ENCODE measurements around the gene RPL41.

- TF ChIP-seq RAD21 (IDR thresholded peaks at IDR 0.05; ENCODE audit: low read length) = no peak
- TF ChIP-seq RFX5 (IDR thresholded peaks at IDR 0.05; ENCODE audit: low read length) = no peak
- TF ChIP-seq CTCF (IDR thresholded peaks at IDR 0.05) = no peak
- TF ChIP-seq GATA2 (CRISPR knock-in tag; IDR thresholded peaks at IDR 0.05) = no peak
- no peak for TF ChIP-seq FOXM1 (IDR thresholded peaks at IDR 0.05; ENCODE audit: low read depth)
- no peak for TF ChIP-seq MXI1 (IDR thresholded peaks at IDR 0.05; ENCODE audit: low read depth, low read length)
Observed at GRCh38 chr12:56105609-56105902, 10.9 kb upstream of the RPL41 start.
